AML-193 (cell line): ENCODE results near the gene FEZ2.
A peak's percentile ranks its signal among the peaks of the same experiment; 100 is the strongest.

Experiments used
- DNase-seq, 2 experiments: peaks; one replicate each; lab custom pipeline; 2025; lab: John Stamatoyannopoulos, UW

The FEZ2 gene

DNA sequence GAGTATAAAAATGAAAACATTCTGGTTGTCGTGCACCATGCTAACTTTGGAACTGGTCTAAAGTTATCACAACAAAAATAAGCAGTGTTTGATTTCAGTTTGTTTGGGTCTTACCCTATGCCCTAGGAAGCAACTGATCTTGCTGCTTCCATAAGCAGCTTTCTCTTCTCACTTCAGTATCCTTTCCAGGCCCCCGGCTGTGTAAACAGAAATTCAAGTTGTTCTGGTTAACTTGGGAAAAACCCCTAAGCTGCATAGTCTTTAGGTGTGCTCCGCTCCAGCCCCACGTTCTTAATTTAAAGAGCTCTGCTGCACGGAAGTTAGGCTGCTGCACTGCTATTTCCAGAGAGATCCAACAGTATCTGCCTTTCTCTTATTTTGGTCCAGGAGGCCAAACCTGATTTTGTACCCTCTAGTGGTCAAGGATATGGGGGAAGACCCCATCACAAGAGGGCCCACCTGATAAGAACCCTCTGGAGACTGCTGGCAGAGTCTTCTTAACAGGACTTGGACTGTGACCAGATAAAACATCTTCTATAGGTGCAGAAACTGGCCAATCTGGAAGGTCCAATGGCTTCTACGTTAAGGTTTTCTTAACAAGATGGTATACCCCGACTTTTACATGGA lies 69.1 kb downstream of the FEZ2 start:
- no peak for DNase-seq

DNA sequence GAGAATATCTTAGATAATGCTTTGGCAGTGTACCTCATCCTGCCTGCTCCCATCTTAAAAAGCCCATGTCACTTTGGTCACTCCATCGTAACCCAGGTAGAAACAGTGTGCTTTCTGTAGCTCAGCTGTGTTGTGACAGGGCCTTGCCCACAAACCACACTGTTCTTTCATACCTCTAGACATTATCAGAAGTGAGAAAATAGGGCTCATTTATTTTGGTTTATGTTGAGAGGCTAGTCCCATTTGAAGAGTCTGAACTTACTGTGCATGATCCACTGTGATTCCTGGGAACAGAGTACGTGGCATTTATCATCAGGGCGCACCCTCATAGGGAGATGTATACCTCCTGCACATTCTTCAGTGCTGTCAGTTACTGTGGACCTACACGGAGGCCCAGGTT lies 69.7 kb downstream of the FEZ2 start:
- DNase-seq = no peak

DNA sequence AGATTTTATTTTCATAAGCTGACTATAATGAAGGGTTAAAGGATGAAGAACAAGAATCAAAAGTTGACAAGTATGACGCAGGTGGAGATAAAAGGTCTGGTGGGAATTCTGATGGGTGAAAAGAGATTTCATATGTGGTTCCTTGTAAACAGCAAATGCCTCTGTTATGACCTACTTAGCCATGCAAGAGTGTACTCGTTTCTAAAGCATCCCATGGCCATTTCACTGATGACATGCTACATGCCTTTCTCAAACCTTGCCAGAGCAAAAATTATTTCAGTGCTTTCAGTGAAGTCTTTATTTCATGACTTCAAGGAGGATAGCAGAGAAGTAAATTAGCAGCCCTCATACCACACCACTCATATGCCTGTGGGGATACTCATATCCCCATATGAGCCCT lies 71.7 kb downstream of the FEZ2 start:
- no peak for DNase-seq

- DNase-seq = no peak
Measured at GRCh38 chr2:36525245-36525644, 72.7 kb downstream of the FEZ2 start.

DNA sequence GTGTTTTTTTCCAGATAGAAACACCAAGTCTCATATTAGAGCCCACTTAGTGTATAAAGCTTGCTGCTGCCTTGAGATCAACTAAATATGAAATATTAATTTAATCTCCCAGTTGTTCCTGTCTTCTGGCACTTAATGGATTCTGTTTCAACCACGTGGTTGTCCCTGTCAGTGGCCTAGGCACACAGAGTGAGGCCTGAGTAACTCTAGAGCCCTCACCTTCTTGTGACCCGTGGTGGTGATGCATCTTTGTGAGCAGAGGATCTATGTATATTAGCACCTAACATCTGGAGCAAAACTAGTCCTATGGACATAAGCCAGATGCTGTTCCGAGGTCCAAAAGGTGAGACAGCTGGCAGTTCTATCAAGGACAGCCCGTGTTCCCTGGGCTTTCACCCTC lies 74.8 kb downstream of the FEZ2 start:
- no peak for DNase-seq

DNA sequence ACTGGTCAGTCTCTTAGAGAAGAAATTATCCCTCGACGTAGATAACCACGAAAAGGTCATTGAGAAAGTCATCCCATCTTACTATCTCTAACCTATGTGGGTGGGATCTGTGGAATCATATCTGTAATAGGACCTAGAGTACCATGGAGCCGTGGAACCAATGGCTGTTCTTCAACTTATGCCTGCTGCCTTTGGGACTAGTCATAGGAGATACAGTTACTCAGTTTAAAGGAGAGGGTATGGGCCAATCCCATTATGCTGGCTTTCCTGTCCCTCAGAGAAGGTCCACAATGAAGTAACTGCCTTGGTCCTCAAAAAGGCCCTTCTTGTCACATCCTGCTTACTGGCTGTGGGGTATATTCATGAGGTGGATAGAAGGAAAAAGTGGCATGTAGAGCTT lies 77.5 kb downstream of the FEZ2 start:
- no peak for DNase-seq

GRCh38 chr2:36516136-36516870 lies 81.7 kb downstream of the FEZ2 start:
- DNase-seq = no peak

GRCh38 chr2:36515538-36515937 lies 82.4 kb downstream of the FEZ2 start:
- no peak for DNase-seq

DNA sequence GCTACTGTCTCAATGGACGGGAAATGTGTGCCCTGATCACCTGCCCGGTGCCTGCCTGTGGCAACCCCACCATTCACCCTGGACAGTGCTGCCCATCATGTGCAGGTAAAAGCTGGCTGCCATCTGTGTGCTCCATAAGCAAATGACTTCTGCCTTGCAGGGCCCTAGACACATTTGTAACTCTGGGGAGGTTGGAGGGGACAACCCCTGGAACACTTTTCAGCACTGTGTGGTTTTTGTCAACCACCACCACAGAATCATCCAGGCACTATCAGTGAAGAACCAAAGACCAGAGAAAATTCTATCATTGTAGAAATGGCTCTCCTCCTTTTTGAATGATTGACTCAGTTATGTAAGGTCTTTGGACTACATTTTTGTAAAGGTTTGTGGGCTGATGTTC lies 84.3 kb downstream of the FEZ2 start:
- DNase-seq = no peak

GRCh38 chr2:36512705-36513104 lies 85.3 kb downstream of the FEZ2 start:
- no peak for DNase-seq

GRCh38 chr2:36511858-36512603 lies 85.9 kb downstream of the FEZ2 start:
- no peak for DNase-seq

GRCh38 chr2:36509075-36509474 lies 88.9 kb downstream of the FEZ2 start:
- DNase-seq = no peak

GRCh38 chr2:36507408-36507812 lies 90.6 kb downstream of the FEZ2 start:
- DNase-seq = peak; percentile 32 to 35
